ENCODE measurements around the gene TMC6.
A peak's percentile ranks its signal among the peaks of the same experiment; 100 is the strongest.
"Not testable (repeated sequence)": the region's sequence is repeated elsewhere in the genome, so short reads cannot be mapped to it uniquely, and the experiment has no call there.

Gene TMC6, protein sequence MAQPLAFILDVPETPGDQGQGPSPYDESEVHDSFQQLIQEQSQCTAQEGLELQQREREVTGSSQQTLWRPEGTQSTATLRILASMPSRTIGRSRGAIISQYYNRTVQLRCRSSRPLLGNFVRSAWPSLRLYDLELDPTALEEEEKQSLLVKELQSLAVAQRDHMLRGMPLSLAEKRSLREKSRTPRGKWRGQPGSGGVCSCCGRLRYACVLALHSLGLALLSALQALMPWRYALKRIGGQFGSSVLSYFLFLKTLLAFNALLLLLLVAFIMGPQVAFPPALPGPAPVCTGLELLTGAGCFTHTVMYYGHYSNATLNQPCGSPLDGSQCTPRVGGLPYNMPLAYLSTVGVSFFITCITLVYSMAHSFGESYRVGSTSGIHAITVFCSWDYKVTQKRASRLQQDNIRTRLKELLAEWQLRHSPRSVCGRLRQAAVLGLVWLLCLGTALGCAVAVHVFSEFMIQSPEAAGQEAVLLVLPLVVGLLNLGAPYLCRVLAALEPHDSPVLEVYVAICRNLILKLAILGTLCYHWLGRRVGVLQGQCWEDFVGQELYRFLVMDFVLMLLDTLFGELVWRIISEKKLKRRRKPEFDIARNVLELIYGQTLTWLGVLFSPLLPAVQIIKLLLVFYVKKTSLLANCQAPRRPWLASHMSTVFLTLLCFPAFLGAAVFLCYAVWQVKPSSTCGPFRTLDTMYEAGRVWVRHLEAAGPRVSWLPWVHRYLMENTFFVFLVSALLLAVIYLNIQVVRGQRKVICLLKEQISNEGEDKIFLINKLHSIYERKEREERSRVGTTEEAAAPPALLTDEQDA

DNA sequence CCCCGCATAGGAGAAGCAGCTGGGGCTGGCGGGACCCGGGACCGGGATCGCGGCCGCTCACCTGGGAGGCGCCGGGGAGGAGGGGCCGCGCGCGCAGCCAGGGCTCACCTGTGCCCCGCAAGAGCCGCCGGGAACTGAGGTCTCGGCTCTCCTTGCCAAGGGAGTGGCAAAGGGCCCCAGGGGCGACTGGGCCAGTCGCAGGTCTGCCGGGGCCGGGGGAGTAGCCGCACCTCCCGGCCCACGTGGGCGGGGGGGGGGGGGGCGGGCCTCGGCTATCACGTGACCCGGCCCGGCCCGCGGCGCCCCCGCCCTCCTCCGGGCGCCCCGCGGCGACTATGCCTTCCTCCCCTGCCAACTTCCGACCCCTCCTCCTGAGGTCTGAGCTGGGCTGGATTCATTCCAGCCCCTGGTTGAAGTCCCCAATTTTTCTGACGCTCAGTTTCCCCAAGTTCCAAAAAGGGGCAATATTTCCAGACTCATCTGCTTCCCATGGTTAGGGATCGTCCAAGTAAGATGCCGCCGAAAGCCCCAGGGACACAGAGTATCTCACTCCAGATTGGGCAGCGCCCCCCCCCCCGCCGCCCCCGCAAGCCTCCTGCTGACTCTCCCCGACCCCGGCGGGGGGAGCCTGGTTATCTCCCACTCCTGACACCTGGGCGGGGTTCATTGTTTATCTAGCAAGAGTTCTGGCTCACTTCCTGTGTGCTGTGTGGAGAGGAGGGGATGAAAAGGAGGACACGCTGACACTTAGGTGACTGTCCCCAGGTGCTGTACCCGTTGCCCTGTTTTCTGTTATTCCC is at the start of gene TMC6:
TSS of gene TMC6 (minus strand) at position 205 of the 800 bp plus-strand sequence. CDS start 1,923 bp downstream, outside the sequence.
- DNase-seq, result peak; percentile 74

DNA sequence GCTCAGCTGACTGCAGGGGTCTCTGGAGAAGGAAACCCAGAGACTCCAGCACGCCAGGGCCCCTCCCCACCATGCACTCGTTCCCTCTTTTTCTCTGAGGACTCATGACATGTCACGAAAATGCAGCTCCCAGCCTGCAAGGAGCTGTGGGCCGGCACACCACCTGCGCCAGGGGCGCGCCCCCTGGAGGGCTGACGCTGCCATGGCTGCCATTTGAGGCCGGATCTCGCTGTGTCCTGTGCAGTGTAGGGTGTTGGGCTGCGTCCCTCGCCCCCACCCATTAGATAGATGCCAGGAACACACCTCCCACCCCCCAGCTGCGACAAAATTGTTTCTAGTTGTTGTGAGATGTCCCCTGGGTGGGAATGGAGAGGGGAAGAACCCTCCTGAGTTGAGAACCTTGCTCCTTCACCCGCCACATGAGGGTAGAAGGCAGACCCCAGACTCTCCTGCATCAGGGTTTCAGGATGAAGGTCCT is 48.0 kb upstream of the TMC6 start:
- DNase-seq, result peak; percentile 75

DNA sequence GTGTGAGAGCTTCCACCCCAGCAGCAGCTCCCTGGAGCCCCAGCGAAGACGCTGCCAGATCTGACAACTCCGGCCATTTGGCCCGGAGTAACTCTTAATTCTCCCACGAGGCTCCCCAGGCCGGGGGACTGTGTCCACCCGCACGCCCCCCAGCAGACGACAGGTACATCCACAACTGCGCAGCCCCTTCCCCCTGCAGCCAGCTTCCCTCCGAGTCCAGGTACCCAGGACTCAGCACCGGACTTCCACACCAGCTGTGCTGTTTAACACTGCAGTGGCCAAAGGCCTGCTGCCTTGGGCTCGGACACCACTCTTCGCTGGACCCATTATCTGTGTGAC is 47.1 kb upstream of the TMC6 start:
- DNase-seq, result no peak

DNA sequence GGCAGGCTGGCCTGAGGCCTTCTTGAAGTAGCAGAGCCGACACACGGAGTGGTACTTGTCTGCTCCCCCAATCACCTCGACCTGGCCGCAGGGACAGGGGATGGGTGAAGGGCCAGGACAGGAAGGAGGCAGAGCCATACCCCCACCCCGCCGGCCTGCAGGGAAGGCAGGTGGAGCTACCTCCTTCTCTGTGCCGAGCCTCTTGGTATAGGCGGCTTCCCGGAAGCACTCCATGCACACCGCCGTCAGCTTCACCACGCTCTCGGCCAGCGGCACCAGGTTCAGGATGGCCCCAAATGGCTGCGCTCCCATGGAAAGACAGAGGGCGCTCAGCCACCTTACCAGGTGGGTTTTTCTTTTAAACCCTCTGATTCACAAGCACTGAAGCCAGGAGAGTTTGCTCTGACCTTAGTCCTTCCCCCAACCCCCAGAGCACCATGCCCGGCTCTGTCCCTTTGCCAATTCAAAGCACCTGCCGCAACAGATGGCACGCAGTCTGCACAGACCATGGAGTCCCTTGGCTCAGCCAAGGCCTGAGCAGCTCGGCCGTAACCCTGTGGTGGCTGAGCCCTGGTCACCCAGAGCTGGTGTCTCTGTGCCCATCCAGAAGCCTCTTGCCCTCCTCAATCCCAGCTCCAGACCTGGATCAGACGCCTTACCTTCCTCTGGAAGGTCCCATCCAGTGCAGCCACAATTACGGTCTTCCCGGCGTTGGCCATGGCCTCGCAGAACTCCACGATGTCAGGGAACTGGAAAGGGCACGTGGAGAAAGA is 46.5 kb upstream of the TMC6 start:
- DNase-seq, result no peak

DNA sequence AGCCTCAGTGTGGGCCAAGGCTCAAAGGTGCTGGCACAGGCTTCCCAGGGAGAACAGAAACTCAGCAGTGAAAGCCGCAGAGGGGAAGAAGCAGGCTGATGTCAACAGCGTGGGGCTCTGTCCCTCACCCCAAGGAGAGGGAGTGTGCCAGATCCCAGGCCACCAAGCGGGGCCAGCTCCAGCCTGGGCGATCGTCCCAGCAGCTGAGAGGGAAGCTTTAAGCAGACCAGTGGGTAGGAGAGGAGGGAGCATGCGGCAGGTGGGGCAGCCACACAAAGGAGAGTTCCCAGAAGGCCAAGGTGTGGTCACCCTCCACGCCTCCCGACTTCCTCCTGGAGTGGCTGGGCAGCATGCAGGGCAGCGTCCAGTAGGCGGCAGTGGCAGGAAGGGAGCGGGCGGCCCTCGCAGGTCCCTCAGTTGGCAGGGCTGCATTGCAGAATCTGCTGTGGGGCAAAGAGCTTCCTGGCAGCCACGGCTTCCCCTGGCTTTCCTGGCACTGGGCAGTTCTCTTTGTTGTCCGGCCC is 45.9 kb upstream of the TMC6 start:
- no peak for DNase-seq

DNA sequence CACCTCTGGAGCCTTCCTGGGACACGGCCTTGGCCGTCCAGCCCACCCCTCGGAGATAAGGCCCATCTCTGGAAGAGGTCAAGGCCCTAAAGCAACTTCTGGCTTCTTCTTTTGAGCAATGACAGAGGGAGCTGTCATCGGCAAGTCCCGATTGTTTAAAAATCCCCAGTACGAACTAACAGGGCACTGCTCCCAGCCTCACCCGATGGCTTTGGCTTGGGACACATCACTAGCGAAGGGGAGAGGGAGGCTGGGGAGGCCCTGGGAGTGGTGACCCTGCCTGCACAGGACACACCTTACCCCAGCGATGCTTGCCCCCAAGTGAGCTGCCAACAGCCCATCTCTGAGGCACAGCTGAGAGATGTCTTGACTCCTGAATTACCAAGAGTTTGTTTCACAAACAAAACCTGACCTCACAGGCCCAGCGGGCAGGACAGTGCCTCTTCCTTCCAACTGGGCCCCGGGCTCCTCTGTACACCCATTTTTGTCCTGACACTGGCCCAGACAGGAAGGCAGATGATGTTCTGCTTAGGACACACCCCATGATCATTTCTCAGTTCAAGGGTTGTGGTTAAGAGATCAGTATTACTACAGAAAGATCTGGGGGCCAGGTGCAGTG is 44.7 kb upstream of the TMC6 start:
- no peak for DNase-seq

DNA sequence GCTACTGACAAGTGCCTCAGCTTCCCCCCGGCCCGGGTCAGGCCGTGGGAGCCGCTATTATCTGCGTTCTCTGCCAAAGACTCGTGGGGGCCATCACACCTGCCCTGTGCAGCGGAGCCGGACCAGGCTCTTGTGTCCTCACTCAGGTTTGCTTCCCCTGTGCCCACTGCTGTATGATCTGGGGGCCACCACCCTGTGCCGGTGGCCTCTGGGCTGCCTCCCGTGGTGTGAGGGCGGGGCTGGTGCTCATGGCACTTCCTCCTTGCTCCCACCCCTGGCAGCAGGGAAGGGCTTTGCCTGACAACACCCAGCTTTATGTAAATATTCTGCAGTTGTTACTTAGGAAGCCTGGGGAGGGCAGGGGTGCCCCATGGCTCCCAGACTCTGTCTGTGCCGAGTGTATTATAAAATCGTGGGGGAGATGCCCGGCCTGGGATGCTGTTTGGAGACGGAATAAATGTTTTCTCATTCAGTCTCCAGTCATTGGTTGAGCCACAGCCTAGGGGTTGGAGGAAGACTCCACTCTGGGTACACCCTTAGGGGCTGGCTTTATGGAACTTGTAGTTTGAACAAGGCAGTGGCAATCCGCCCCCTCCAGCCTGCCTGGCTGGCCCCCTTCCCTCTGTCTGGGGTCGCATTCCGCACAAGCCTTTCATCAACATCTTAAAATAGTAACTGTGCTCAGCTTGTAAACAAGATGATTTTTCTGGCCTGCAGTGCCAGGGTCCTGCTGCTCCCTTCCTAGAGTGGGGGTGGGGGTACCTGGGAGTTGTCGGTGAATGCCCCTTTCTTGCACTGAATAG is 43.9 kb upstream of the TMC6 start:
- no peak for DNase-seq

DNA sequence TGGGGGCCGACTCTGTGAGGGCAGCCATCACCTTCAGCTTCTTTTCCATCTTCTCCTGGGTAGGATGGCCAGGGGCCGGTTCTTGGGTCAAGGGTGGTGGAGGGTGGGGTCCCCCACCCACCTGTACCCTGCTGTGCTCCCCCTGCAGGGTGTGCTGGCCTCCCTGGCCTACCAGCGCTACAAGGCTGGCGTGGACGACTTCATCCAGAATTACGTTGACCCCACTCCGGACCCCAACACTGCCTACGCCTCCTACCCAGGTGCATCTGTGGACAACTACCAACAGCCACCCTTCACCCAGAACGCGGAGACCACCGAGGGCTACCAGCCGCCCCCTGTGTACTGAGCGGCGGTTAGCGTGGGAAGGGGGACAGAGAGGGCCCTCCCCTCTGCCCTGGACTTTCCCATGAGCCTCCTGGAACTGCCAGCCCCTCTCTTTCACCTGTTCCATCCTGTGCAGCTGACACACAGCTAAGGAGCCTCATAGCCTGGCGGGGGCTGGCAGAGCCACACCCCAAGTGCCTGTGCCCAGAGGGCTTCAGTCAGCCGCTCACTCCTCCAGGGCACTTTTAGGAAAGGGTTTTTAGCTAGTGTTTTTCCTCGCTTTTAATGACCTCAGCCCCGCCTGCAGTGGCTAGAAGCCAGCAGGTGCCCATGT is 43.2 kb upstream of the TMC6 start:
- not testable (repeated sequence) for DNase-seq

DNA sequence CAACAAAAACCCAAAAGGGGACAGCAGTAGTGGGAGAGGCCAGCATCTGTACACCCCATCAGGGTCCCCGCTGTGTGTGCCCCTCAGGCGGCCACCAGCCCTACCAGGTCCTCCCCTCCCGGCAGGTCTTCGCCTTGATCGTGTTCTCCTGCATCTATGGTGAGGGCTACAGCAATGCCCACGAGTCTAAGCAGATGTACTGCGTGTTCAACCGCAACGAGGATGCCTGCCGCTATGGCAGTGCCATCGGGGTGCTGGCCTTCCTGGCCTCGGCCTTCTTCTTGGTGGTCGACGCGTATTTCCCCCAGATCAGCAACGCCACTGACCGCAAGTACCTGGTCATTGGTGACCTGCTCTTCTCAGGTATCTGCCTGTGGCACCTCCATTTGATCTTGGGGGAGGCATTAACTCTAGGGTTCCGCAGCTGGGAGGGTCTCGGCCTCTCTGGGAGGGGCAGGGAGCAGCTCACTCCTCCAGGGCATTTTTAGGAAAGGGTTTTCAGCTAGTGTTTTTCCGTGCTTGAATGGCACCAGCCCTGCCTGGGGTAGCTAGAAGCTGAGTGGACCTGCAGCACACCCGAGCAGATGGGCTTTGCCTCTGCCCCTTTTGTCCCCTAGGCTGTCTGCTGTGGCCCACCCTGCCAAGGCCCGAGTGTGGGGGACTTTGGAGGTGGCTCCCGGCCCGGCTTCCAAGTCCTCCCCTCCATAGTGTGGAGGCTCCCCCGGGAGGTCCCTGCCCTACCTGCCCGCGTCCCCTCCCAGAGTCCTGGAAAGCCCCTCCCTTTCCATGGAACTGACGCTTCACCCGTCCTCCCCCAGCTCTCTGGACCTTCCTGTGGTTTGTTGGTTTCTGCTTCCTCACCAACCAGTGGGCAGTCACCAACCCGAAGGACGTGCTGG is 42.4 kb upstream of the TMC6 start:
- no peak for DNase-seq

DNA sequence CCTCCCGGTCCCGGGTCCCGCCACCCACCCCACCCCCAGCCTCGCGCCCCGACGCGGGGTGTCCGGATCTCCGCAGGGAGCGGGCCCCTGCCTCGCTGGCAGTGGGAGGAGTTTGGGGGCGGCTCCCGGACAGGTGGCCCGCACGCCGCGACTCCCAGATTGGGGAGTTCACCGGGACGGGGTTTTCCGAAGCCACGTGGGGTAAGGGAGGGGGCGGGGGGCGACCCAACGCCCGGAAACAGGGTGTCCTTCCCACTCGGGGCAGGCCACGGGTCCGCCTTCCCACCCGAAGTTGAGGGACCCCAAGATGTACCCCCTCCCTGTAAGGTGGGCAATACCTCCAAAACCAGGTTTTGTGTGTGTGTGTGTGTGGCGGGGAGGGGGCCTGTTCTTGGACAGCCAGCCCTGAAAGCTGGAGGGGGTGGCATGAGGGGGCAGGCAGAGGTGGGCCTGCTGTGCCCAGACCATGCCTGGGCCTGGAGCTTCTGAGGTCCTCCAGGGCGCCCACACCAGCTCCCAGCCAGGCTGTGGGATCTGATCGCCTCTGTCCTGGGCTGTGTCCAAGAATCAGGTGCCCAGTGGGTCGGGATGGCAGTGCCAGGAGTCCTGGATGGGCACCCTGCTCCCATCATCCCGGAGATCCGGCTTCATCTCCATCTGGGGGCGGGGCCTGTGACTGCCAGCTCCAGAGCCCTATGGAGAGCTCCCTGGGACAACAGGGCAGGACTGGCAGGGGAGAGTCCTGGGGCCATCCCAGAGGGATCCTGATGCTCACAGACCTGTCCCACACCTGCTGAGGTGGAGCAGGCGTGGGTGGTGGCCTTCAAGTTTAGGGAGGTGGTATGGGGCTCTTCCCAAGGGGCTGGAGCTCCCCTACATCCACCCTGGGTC is 40.6 kb upstream of the TMC6 start:
- DNase-seq, result peak; percentile 36

DNA sequence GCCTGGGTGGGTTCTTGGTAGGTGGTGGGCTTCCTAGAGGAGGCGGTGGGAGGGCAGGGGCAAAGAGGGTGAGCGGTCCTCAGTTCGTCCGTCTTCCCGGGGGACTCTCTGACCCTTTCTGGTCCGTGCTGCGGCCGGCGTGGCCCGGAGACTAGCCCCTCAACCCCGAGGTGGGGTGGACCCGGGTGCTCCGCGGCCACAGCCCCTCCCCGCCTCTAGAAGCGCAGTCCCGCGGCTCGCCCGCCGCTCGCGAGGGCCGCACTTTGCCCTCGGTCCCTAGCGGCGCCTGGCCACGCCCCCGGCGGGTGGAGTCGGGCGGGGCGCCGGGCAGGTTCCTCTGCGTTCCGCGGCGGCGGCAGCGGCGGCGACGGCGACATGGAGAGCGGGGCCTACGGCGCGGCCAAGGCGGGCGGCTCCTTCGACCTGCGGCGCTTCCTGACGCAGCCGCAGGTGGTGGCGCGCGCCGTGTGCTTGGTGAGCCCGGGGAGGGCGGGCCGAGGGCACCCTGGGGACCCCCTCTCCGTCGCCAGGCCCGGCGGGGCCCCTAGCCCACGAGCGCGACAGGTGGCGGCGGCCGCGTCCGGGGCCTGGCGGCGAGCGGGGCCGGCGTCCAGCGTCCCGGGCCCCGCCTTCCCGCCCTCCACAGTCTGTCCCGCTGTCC is 39.8 kb upstream of the TMC6 start, which contains the start of gene SYNGR2:
TSS of gene SYNGR2 (plus strand) at position 340 of the 661 bp plus-strand sequence. CDS start at position 376, 36 bp downstream.
- peak; percentile 87 for DNase-seq

DNA sequence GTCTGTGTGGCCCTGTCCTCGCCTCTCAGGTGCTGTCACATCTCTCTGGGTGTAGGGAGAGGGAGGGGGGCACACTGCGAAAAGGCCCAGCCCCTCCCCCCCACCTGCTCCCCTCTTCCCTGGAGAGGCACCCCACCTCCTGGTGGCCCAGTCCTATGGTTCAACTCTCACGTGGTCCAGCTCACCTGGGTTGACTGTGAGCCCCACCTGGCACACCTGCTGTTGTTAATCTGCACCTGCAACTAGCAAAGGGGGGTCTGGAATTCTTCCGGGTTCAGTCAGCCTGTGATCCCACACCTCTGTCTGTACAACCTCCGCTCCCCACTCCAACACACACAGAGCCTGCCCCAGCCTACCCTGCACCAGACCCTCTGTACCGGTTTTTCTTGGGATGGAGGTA is 37.9 kb upstream of the TMC6 start:
- no peak for DNase-seq

DNA sequence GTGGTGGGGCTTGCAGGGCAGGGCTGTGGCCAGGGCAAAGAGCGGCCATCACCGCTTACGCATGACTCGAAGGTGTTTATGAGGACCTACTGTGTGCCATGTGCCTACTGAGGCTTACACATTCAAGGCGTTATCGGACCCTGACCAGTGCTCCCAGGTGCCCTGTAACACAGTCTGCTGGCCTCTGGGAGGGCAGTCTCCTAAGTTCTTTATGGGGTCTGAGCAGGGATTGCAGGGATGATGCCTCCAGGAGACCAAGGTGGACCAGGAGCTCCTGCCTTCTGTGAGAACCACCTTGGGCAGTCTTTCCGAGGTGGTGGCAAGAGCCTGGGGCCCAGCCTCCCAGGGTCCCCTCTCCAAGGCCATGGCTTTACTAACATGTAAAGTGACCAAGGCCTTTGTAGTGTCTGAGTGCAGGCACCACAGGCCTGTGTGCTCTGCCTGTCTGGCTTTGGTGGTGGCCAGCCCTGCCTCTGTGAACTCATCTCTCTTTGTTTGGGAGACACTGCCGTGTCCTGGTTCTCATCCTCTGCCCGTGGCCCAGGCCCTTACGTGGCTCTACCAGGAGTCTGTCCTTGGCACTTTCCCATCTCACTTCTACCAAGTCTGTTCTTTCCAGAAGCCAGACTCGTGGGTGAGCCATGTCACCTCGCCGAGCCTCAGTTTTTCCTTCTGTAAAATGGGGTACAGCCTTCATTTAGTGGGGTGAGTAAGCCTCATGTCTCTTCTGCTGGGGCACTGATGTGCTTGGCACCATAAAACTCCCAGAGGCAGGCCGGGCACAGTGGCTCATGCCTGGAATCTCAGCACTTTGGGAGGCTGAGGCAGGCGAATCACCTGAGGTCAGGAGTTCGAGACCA is 36.4 kb upstream of the TMC6 start:
- no peak for DNase-seq

DNA sequence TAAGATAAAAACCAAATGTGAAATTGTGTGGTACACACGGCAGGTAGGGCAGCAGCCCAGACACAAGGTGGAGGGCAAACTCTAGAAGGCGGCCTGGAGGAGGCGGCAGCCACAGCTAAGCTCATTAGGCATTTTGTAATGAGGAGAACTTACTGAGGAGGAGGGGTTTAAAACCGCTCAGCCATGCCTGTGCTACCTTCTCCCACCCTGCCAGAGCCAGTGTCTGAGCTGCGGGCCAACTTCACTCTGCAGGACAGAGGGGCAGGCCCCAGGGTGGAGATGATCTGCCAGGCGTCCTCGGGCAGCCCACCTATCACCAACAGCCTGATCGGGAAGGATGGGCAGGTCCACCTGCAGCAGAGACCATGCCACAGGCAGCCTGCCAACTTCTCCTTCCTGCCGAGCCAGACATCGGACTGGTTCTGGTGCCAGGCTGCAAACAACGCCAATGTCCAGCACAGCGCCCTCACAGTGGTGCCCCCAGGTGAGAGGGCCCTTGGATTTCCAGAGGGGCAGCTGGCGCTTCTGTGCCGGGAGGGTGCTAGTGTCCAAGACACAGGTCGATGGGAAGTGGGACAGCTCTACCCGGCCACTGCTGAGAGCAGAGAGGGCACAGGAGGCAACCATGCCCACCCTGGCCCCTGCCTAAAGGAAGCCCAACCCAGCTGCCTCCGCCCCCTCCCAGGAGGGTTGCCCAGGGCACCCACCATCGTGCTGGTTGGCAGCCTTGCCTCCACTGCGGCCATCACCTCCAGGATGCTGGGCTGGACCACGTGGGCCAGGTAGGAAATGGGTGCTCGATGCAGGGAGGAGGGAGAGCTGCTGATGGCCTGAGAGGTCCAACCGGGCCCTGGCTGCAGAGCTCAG is 35.6 kb upstream of the TMC6 start:
- DNase-seq, result no peak

DNA sequence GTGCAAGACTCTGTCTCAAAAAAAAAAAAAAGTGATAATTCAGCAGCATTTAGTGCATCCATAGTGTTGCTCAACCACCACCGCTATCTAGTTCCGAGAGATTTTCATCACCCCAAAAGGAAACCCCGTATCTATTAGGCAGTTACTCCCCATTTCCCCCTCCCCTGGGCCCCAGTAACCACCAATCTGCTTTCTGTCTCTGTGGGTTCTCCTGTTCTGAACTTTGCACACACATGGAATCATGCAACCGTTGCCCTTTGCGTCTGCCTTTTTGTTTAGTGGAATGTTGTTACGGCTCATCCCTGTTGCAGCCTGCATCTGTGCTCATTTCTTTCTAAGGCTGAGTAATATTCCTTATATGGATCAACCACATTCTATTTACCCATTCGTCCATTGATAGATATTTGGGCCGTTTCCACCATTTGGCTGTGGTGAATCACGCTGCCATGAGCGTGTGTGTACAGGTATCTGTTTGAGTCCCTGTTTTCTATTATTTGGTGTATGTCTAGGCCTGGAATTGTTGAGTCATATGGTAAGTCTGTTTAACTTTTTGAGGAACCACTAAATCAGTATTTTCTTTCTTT is 31.1 kb upstream of the TMC6 start:
- DNase-seq, result no peak
